Hippocampal formation (tissue), 2 donors: Measurements from ENCODE around the gene XPOT.
A peak's percentile ranks its signal among the peaks of the same experiment; 100 is the strongest.

Source experiments
- DNase-seq, 2 donors: peaks; one replicate each; lab custom pipeline; 2025; lab: John Stamatoyannopoulos, UW

The XPOT gene

GRCh38 chr12:64427988-64428387, 23.8 kb downstream of the XPOT start:
- no peak for DNase-seq

- DNase-seq, result no peak
These were observed 24.8 kb downstream of the XPOT start for GRCh38 chr12:64428956-64429355.

GRCh38 chr12:64430886-64431285, 26.7 kb downstream of the XPOT start:
- DNase-seq, result no peak

GRCh38 chr12:64431791-64432190, 27.6 kb downstream of the XPOT start:
- DNase-seq, result no peak

GRCh38 chr12:64433915-64434314, 29.7 kb downstream of the XPOT start:
- no peak for DNase-seq

- DNase-seq, result no peak
These were observed 35.9 kb downstream of the XPOT start for GRCh38 chr12:64440100-64440499.

GRCh38 chr12:64445490-64445889, 41.3 kb downstream of the XPOT start:
- DNase-seq, result no peak

GRCh38 chr12:64446295-64446694, 42.1 kb downstream of the XPOT start:
- DNase-seq, result no peak

- no peak for DNase-seq
These were observed 46.0 kb downstream of the XPOT start for GRCh38 chr12:64450057-64450640.

- DNase-seq, result peak in 1 of 2 donors; percentile 27
These were observed 46.7 kb downstream of the XPOT start for GRCh38 chr12:64450711-64451486.

GRCh38 chr12:64451687-64452558, 47.7 kb downstream of the XPOT start, which contains the start of gene TBK1:
Gene TBK1 (plus strand): TSS chr12:64452120. CDS start chr12:64455871, 3,751 bp downstream.
- peak; percentile 70 to 89 for DNase-seq

- DNase-seq, result no peak
These were observed 48.6 kb downstream of the XPOT start for GRCh38 chr12:64452559-64453329.

- no peak for DNase-seq
These were observed 51.3 kb downstream of the XPOT start for GRCh38 chr12:64455506-64455905.

GRCh38 chr12:64456119-64456518, 51.9 kb downstream of the XPOT start:
- DNase-seq, result no peak

GRCh38 chr12:64457032-64457431, 52.8 kb downstream of the XPOT start:
- no peak for DNase-seq

GRCh38 chr12:64457466-64457865, 53.3 kb downstream of the XPOT start:
- DNase-seq, result no peak

- DNase-seq, result no peak
These were observed 53.7 kb downstream of the XPOT start for GRCh38 chr12:64457923-64458322.

GRCh38 chr12:64459394-64459891, 55.3 kb downstream of the XPOT start:
- DNase-seq, result no peak

- DNase-seq, result no peak
These were observed 57.6 kb downstream of the XPOT start for GRCh38 chr12:64461634-64462414.

- DNase-seq, result no peak
These were observed 62.0 kb downstream of the XPOT start for GRCh38 chr12:64466178-64466577.

GRCh38 chr12:64468966-64469365, 64.8 kb downstream of the XPOT start:
- DNase-seq, result no peak
